HL-60 (cell line): ENCODE measurements around the gene STARD9.

Source experiments
- DNase-seq, 2 experiments: peaks; one replicate each; pipeline ENCODE4 v3.0.0-alpha.2; 2010 to 2020; ENCODE audit warnings: low read depth in 1 of 2, low spot score in 1 of 2
- H3K27ac ChIP-seq: fragments of 250-450 bp; sonication (Bioruptor Pico); replicated peaks from 2 replicates; pipeline ENCODE4 v1.5.1; 2020; ENCODE audit warnings: mild to moderate bottlenecking, moderate library complexity
- H3K27me3 ChIP-seq: fragments of 250-450 bp; sonication (Bioruptor Pico); 2 replicates; pipeline ENCODE4 v1.5.1; 2021; ENCODE audit warnings: mild to moderate bottlenecking, moderate library complexity; ENCODE audit not compliant: insufficient read depth, poor library complexity, severe bottlenecking
- H3K4me3 ChIP-seq: replicated peaks from 2 replicates; pipeline ENCODE4 v1.5.1; 2011; ENCODE audit warnings: mild to moderate bottlenecking, control low read depth, low read length; ENCODE audit not compliant: insufficient read depth
- GABPA ChIP-seq: IDR thresholded peaks from 2 replicates; pipeline ENCODE4 v1.6.1; 2012; ENCODE audit warnings: low read depth
- POLR2AphosphoS5 ChIP-seq: IDR thresholded peaks from 2 replicates; pipeline ENCODE4 v1.6.1; 2012; ENCODE audit warnings: low read depth
- SPI1 ChIP-seq: IDR thresholded peaks from 2 replicates; pipeline ENCODE4 v1.6.1; 2012; ENCODE audit warnings: low read depth, mild to moderate bottlenecking, borderline replicate concordance
- TF ChIP-seq, protein P1 (sequence below): IDR thresholded peaks from 2 replicates; pipeline ENCODE4 v1.6.1; 2012; ENCODE audit warnings: low read depth; ENCODE audit not compliant: insufficient replicate concordance
- TF ChIP-seq, protein P2 (sequence below): IDR thresholded peaks from one replicate; pipeline ENCODE4 v1.5.1; 2011; ENCODE audit warnings: low read length, control low read depth, inconsistent platforms; ENCODE audit not compliant: insufficient read depth

The STARD9 gene

DNA sequence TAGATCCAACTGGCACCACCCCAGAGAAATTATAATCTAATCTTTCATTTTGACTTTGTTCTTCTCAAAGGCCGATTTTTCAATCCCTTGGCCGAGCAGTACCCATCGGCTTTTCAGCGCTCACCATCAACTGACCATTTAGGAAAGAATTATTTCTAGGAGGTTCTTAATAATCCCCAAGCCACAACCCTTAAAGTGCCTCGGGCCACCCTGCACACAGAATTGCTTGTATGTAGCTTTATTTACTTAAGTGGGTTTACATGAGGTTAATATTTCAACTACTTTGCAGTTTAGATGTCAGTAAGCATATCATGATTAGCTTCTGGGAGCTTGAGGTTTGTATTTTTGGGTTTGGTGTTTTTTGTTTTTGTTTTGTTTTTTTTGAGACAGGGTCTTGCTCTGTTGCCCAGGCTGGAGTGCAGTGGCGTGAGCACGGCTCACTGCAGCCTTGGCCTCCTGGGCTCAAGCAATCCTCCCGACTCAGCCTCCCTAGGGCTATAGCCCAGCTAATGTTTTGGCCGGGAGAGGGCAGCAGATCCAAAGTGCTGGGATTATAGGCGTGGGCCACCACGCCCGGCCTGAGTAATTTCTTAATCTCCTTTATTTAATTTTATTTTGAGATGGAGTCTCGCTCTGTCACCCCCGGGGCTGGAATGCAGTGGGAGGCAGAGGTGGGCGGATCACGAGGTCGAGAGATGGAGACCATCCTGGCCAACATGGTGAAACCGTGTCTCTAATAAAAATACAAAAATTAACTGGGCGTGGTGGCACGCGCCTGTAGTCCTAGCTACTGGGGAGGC lies 162.3 kb downstream of the STARD9 start:
- H3K4me3 ChIP-seq, result peak overlapping the region; percentile 79
- H3K27me3 ChIP-seq, result no peaks in the 10 kb centered on the region
- TF ChIP-seq GABPA, result no peak
- TF ChIP-seq SPI1, result no peak
- TF ChIP-seq POLR2AphosphoS5, result no peak
- TF ChIP-seq, protein P1, sequence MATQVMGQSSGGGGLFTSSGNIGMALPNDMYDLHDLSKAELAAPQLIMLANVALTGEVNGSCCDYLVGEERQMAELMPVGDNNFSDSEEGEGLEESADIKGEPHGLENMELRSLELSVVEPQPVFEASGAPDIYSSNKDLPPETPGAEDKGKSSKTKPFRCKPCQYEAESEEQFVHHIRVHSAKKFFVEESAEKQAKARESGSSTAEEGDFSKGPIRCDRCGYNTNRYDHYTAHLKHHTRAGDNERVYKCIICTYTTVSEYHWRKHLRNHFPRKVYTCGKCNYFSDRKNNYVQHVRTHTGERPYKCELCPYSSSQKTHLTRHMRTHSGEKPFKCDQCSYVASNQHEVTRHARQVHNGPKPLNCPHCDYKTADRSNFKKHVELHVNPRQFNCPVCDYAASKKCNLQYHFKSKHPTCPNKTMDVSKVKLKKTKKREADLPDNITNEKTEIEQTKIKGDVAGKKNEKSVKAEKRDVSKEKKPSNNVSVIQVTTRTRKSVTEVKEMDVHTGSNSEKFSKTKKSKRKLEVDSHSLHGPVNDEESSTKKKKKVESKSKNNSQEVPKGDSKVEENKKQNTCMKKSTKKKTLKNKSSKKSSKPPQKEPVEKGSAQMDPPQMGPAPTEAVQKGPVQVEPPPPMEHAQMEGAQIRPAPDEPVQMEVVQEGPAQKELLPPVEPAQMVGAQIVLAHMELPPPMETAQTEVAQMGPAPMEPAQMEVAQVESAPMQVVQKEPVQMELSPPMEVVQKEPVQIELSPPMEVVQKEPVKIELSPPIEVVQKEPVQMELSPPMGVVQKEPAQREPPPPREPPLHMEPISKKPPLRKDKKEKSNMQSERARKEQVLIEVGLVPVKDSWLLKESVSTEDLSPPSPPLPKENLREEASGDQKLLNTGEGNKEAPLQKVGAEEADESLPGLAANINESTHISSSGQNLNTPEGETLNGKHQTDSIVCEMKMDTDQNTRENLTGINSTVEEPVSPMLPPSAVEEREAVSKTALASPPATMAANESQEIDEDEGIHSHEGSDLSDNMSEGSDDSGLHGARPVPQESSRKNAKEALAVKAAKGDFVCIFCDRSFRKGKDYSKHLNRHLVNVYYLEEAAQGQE, result no peak
- TF ChIP-seq, protein P2, sequence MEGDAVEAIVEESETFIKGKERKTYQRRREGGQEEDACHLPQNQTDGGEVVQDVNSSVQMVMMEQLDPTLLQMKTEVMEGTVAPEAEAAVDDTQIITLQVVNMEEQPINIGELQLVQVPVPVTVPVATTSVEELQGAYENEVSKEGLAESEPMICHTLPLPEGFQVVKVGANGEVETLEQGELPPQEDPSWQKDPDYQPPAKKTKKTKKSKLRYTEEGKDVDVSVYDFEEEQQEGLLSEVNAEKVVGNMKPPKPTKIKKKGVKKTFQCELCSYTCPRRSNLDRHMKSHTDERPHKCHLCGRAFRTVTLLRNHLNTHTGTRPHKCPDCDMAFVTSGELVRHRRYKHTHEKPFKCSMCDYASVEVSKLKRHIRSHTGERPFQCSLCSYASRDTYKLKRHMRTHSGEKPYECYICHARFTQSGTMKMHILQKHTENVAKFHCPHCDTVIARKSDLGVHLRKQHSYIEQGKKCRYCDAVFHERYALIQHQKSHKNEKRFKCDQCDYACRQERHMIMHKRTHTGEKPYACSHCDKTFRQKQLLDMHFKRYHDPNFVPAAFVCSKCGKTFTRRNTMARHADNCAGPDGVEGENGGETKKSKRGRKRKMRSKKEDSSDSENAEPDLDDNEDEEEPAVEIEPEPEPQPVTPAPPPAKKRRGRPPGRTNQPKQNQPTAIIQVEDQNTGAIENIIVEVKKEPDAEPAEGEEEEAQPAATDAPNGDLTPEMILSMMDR, result no peak
- DNase-seq, result no peak
- peak overlapping the region; percentile 86 for H3K27ac ChIP-seq

DNA sequence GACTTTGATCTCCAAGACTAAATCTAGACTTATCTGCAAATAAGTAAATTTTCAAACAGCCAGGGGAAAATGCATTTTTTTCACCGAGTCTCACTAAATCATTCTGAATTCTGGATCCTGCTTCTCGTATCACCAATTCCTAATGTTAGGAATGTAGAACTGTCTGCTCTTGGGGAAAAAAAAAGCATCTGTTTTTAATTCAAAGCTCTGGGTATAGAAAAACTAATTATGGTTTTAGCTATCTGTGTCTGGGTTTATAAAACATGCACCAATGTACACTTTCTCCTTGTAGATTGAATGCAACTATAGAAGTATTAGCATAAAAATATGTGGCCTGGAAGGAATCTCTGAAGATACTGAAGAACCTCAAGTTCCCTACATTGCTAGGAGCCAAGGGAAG lies 166.3 kb downstream of the STARD9 start:
- Histone ChIP-seq H3K4me3 (no peak overlapping the region), H3K27ac (no peak overlapping the region), H3K27me3 (no peaks in the 10 kb centered on the region)
- no peak for DNase-seq
- TF ChIP-seq POLR2AphosphoS5, result no peak
- TF ChIP-seq, protein P1, result no peak
- TF ChIP-seq, protein P2, result no peak
- no peak for TF ChIP-seq GABPA
- no peak for TF ChIP-seq SPI1

DNA sequence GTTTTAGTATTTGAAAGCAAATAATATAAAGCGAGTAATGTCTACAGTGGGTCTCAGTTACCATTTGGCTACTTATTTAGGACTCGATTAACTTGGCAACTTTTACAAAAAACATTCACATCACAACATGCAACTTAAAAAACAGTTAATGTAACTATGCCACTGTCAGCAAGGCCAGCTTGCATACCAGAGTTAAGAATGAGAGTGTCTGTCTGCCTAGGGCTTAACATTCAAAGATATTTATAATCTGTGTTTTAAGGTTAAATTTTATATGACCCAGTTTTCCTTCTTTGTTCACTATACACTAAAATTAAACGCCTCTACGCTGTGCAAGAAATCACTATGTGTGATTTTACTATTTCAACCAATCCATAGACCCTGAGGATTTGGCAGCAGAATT lies 166.7 kb downstream of the STARD9 start:
- Histone ChIP-seq H3K27me3 (no peaks in the 10 kb centered on the region), H3K27ac (no peak overlapping the region), H3K4me3 (no peak overlapping the region)
- DNase-seq, result no peak
- TF ChIP-seq, protein P1, result no peak
